H1 (cell line): Measurements from ENCODE around the gene GNAT2. TPM values are rescaled to one million over a fixed set of nuclear protein-coding genes. Genes with fewer than 3 reads are reported as not detected.
A peak's percentile ranks its signal among the peaks of the same experiment; 100 is the strongest.

Source experiments
- BCL11A ChIP-seq, 2 experiments: IDR thresholded peaks; one replicate each; pipeline ENCODE4 v1.6.1; 2011; ENCODE audit warnings: low read depth in 2 of 2, low read length in 2 of 2, mild to moderate bottlenecking in 2 of 2
- CHD1 ChIP-seq: IDR thresholded peaks from 2 replicates; pipeline ENCODE4 v1.6.1; 2012; ENCODE audit warnings: low read depth, low read length, improper control_type of control experiment
- EGR1 ChIP-seq: IDR thresholded peaks from 2 replicates; pipeline ENCODE4 v1.6.1; 2011; ENCODE audit warnings: low read depth, low read length, borderline replicate concordance
- GTF2F1 ChIP-seq: IDR thresholded peaks from 2 replicates; pipeline ENCODE4 v1.6.1; 2012; ENCODE audit warnings: low read depth, low read length, improper control_type of control experiment, borderline replicate concordance
- HDAC2 ChIP-seq, 2 experiments: fragments of 300-600 bp in 1 of 2; sonication (generic) in 1 of 2; IDR thresholded peaks; 2 replicates each; pipeline ENCODE4 v1.6.1; 2011 to 2012; ENCODE audit warnings: low read depth in 2 of 2, low read length in 2 of 2, mild to moderate bottlenecking in 2 of 2, moderate library complexity in 2 of 2, borderline replicate concordance in 1 of 2, inconsistent platforms in 1 of 2
- HDAC6 ChIP-seq: IDR thresholded peaks from one replicate; pipeline ENCODE4 v1.7.1; 2012; ENCODE audit warnings: low read depth, mild to moderate bottlenecking, inconsistent platforms, low read length, moderate library complexity
- JUN ChIP-seq: IDR thresholded peaks from 2 replicates; pipeline ENCODE4 v1.6.1; 2011; ENCODE audit warnings: low read depth, mild to moderate bottlenecking, improper control_type of control experiment, low read length
- JUND ChIP-seq: IDR thresholded peaks from 2 replicates; pipeline ENCODE4 v1.6.1; 2011; ENCODE audit warnings: mild to moderate bottlenecking, improper control_type of control experiment, low read length
- KDM1A ChIP-seq: fragments of 200-600, 300-600 bp; sonication (generic); IDR thresholded peaks from 2 replicates; pipeline ENCODE4 v1.7.1; 2016; ENCODE audit warnings: mild to moderate bottlenecking, low read length, borderline replicate concordance
- MAFK ChIP-seq: IDR thresholded peaks from 2 replicates; pipeline ENCODE4 v1.6.1; 2012; ENCODE audit warnings: low read depth, mild to moderate bottlenecking, improper control_type of control experiment, low read length
- PHF8 ChIP-seq: fragments of 200-600 bp; sonication (generic); conservative IDR thresholded peaks from 2 replicates; pipeline ENCODE4 v1.7.1; 2012; ENCODE audit warnings: low read depth, mild to moderate bottlenecking, inconsistent platforms, low read length, moderate library complexity
- POLR2A ChIP-seq, 2 experiments: IDR thresholded peaks; 1 replicate in 1 of 2; 2 replicates in 1 of 2; pipeline ENCODE4 v1.6.1; 2011; ENCODE audit warnings: low read depth in 2 of 2, low read length in 2 of 2, mild to moderate bottlenecking in 2 of 2; ENCODE audit errors: control extremely low read depth in 1 of 2
- SIN3A ChIP-seq, 2 experiments: IDR thresholded peaks in 1 of 2; conservative IDR thresholded peaks in 1 of 2; 2 replicates each; pipeline ENCODE4 v1.6.1; 2011 to 2012; ENCODE audit warnings: low read length in 2 of 2, improper control_type of control experiment in 1 of 2, low read depth in 1 of 2, mild to moderate bottlenecking in 1 of 2
- SRF ChIP-seq: IDR thresholded peaks from 2 replicates; pipeline ENCODE4 v1.6.1; 2011; ENCODE audit warnings: mild to moderate bottlenecking, low read depth, low read length, moderate library complexity
- TAF7 ChIP-seq: optimal IDR thresholded peaks from 2 replicates; pipeline ENCODE3; 2011; ENCODE audit warnings: low read depth, mild to moderate bottlenecking, inconsistent platforms, low read length, moderate library complexity, borderline replicate concordance
- polyA plus RNA-seq, 7 experiments: library from polyadenylated mRNA; depleted of rRNA in 3 of 7; stranded (reverse) in 5 of 7; unstranded in 2 of 7; fragments of >200 nt in 5 of 7; fragments of 200-250 nt in 2 of 7; gene quantifications; 1 replicate in 5 of 7; 2 replicates in 1 of 7; 4 replicates in 1 of 7; pipeline versions ENCODE4 v1.2.1 to v1.2.3, GENCODE V29; 2011 to 2013; ENCODE audit warnings: missing spikeins in 2 of 7, mixed read lengths in 2 of 7
- total RNA-seq: library from RNA; stranded (reverse); fragmentation: NEBNext Ultra II Directional; extraction: Animal tissue kit (Norgen Biotek cat#: 25700); gene quantifications from 2 replicates; pipeline ENCODE4 v1.2.1, GENCODE V29; 2021
- TF ChIP-seq, protein P1 (sequence below): IDR thresholded peaks from 2 replicates; pipeline ENCODE4 v1.6.1; 2012; ENCODE audit warnings: inconsistent platforms
- TF ChIP-seq, protein P2 (sequence below): IDR thresholded peaks from 2 replicates; pipeline ENCODE4 v1.6.1; 2011; ENCODE audit warnings: low read length, improper control_type of control experiment

Gene GNAT2
- total and polyA plus RNA-seq, 2 of the 8 experiments (the other 6 are each of a cell fraction or from before 2014, with no cell fraction given) = 0.05 TPM; not detected in 1

DNA sequence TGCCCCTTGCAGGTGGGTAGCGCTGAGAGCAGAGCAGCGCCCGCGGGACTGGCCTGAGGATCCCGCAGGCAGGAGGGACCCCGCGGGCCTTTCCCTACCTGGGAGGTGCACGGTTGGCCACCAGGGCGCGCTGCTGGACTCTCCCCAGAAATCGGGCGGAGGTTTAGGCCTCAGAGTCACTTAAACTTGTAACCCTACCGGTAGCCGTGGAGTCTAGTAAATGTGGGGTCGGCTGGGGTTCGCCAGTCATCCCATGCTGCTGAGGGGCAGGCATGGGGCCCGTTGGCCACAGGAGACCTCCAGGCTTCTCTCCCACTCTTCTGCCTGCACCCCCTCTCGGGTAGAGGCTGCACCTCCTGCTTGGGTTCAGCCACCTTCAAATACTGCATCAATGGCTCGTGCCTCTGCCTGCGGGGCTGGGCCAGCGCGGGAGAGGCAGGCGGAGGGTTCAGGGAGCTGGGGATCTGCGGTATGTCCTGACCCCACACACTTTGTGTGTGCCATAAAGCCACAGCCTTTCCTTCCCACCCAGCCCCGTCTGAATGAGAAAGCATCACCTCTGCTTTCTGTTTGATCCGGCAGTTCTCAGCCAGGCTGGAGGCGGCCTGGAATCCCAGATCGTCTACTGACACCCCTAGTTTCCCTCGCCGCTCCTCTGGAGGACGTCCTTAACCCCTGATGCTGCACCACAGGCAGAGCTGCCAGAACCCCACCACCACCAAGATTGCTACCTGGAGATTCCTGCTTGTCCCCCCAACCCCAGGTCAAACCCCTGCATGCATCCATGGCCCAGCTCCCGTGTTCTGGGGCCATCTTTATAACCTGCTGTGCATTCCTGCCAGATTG, 24.2 kb upstream of the GNAT2 start (continued):
- TF ChIP-seq HDAC2 (IDR thresholded peaks at IDR 0.05; ENCODE audit: borderline replicate concordance in 1 of 2, low read depth in 2 of 2, low read length in 2 of 2) = no peak
- TF ChIP-seq GTF2F1 = no peak
- no peak for TF ChIP-seq EGR1
- TF ChIP-seq SRF = no peak
- TF ChIP-seq BCL11A (IDR thresholded peaks at IDR 0.05; ENCODE audit: low read depth in 2 of 2, low read length in 2 of 2) = no peak
- TF ChIP-seq HDAC6 = no peak
- TF ChIP-seq, protein P1, sequence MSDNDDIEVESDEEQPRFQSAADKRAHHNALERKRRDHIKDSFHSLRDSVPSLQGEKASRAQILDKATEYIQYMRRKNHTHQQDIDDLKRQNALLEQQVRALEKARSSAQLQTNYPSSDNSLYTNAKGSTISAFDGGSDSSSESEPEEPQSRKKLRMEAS = no peak
- TF ChIP-seq PHF8 = no peak
- TF ChIP-seq, protein P2, sequence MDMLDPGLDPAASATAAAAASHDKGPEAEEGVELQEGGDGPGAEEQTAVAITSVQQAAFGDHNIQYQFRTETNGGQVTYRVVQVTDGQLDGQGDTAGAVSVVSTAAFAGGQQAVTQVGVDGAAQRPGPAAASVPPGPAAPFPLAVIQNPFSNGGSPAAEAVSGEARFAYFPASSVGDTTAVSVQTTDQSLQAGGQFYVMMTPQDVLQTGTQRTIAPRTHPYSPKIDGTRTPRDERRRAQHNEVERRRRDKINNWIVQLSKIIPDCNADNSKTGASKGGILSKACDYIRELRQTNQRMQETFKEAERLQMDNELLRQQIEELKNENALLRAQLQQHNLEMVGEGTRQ = no peak
- no peak; the same call in 1 of the 2 replicates for TF ChIP-seq KDM1A
- TF ChIP-seq SIN3A (conservative IDR thresholded peaks at IDR 0.05 in 1 of 2, IDR thresholded peaks at IDR 0.05 in 1 of 2; ENCODE audit: low read depth in 1 of 2, low read length in 2 of 2) = no peak
- TF ChIP-seq MAFK = no peak
- TF ChIP-seq POLR2A (IDR thresholded peaks at IDR 0.05; ENCODE audit: control extremely low read depth in 1 of 2, low read depth in 2 of 2, low read length in 2 of 2) = no peak
- 0 out of 2 replicates have a peak, but pooled peaks have one; percentile 18 for TF ChIP-seq JUND
- no peak for TF ChIP-seq TAF7
- no peak for TF ChIP-seq CHD1
- no peak for TF ChIP-seq JUN
